HG03064 (cell line): Measurements from ENCODE around the gene FOXC1.
A peak's percentile ranks its signal among the peaks of the same experiment; 100 is the strongest.

Experiments
- ATAC-seq: cut with Tn5 transposase; IDR thresholded peaks from one replicate; pipeline ENCODE4 v1.9.1; 2021; ENCODE audit warnings: low read depth; ENCODE audit not compliant: unreplicated experiment

FOXC1 gene

GRCh38 chr6:1609648-1610496 is at the start of gene FOXC1:
Gene FOXC1 (plus strand): TSS chr6:1609915. CDS start chr6:1610446, 531 bp downstream.
- peak; percentile 64 for ATAC-seq

GRCh38 chr6:1560281-1561058 is 49.2 kb upstream of the FOXC1 start:
- ATAC-seq, result no peak

GRCh38 chr6:1561355-1561754 is 48.4 kb upstream of the FOXC1 start:
- ATAC-seq, result no peak

- no peak for ATAC-seq
Observed at GRCh38 chr6:1562171-1562955, 47.4 kb upstream of the FOXC1 start.

- no peak for ATAC-seq
Observed at GRCh38 chr6:1569377-1569776, 40.3 kb upstream of the FOXC1 start.

- ATAC-seq, result no peak
Observed at GRCh38 chr6:1570848-1571247, 38.9 kb upstream of the FOXC1 start.

GRCh38 chr6:1572892-1573291 is 36.8 kb upstream of the FOXC1 start:
- ATAC-seq, result no peak

GRCh38 chr6:1574083-1574761 is 35.5 kb upstream of the FOXC1 start:
- no peak for ATAC-seq

- ATAC-seq, result no peak
Observed at GRCh38 chr6:1574890-1575209, 34.9 kb upstream of the FOXC1 start.

GRCh38 chr6:1575210-1576041 is 34.3 kb upstream of the FOXC1 start:
- ATAC-seq, result no peak

- no peak for ATAC-seq
Observed at GRCh38 chr6:1576166-1576565, 33.5 kb upstream of the FOXC1 start.

GRCh38 chr6:1576711-1577110 is 33.0 kb upstream of the FOXC1 start:
- ATAC-seq, result no peak

GRCh38 chr6:1577146-1577680 is 32.5 kb upstream of the FOXC1 start:
- no peak for ATAC-seq

GRCh38 chr6:1577896-1578745 is 31.6 kb upstream of the FOXC1 start:
- ATAC-seq, result no peak

GRCh38 chr6:1579096-1579495 is 30.6 kb upstream of the FOXC1 start:
- no peak for ATAC-seq

GRCh38 chr6:1580109-1580508 is 29.6 kb upstream of the FOXC1 start:
- ATAC-seq, result no peak

GRCh38 chr6:1580585-1580984 is 29.1 kb upstream of the FOXC1 start:
- no peak for ATAC-seq

- no peak for ATAC-seq
Observed at GRCh38 chr6:1581120-1581991, 28.4 kb upstream of the FOXC1 start.
